C4-2B (cell line): ENCODE data around the gene GRB2.

Experiments
- ZFX ChIP-seq: fragments of 450-650 bp; IDR thresholded peaks from 2 replicates; pipeline ENCODE4 v1.6.1; 2017
- TF ChIP-seq, protein P1 (sequence below): fragments of 450-650 bp; conservative IDR thresholded peaks from 2 replicates; pipeline ENCODE4 v1.5.1; 2017; ENCODE audit warnings: mild to moderate bottlenecking

GRCh38 chr17:75398279-75398678 lies 7.2 kb downstream of the GRB2 start:
- TF ChIP-seq, protein P1, sequence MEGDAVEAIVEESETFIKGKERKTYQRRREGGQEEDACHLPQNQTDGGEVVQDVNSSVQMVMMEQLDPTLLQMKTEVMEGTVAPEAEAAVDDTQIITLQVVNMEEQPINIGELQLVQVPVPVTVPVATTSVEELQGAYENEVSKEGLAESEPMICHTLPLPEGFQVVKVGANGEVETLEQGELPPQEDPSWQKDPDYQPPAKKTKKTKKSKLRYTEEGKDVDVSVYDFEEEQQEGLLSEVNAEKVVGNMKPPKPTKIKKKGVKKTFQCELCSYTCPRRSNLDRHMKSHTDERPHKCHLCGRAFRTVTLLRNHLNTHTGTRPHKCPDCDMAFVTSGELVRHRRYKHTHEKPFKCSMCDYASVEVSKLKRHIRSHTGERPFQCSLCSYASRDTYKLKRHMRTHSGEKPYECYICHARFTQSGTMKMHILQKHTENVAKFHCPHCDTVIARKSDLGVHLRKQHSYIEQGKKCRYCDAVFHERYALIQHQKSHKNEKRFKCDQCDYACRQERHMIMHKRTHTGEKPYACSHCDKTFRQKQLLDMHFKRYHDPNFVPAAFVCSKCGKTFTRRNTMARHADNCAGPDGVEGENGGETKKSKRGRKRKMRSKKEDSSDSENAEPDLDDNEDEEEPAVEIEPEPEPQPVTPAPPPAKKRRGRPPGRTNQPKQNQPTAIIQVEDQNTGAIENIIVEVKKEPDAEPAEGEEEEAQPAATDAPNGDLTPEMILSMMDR = no peak
- no peak for TF ChIP-seq ZFX
